ENCODE data around the gene CDC20.

CDC20 gene

GRCh38 chr1:43377831-43378230, 19.1 kb downstream of the CDC20 start:
- peaks cover 10% of the 10 kb centered on the region for H3K4me1 ChIP-seq (ENCODE audit: control insufficient read depth, insufficient read depth, low read length)
- no peaks in the 10 kb centered on the region for H3K9me3 ChIP-seq (ENCODE audit: control insufficient read depth, low read length)
- no peaks in the 10 kb centered on the region for H3K27me3 ChIP-seq (ENCODE audit: control insufficient read depth, insufficient read depth, low read length)
- H3K36me3 ChIP-seq (ENCODE audit: control insufficient read depth, insufficient read depth, low read length): peaks cover 3% of the 10 kb centered on the region
- H3K4me3 ChIP-seq (ENCODE audit: low read length): no peak overlapping the region
- no peak overlapping the region for H3K9ac ChIP-seq (ENCODE audit: low read length)

- Histone ChIP-seq H3K9ac (ENCODE audit: low read length) (no peak overlapping the region), H3K4me1 (ENCODE audit: control insufficient read depth, insufficient read depth, low read length) (peaks cover 7% of the 10 kb centered on the region), H3K9me3 (ENCODE audit: control insufficient read depth, low read length) (no peaks in the 10 kb centered on the region), H3K4me3 (ENCODE audit: low read length) (no peak overlapping the region), H3K27me3 (ENCODE audit: control insufficient read depth, insufficient read depth, low read length) (no peaks in the 10 kb centered on the region), H3K36me3 (ENCODE audit: control insufficient read depth, insufficient read depth, low read length) (peaks cover 9% of the 10 kb centered on the region)
Observed at GRCh38 chr1:43379476-43379875, 20.7 kb downstream of the CDC20 start.

GRCh38 chr1:43381612-43382011, 22.8 kb downstream of the CDC20 start:
- no peak overlapping the region for H3K4me3 ChIP-seq (ENCODE audit: low read length)
- peaks cover 17% of the 10 kb centered on the region for H3K36me3 ChIP-seq (ENCODE audit: control insufficient read depth, insufficient read depth, low read length)
- no peaks in the 10 kb centered on the region for H3K27me3 ChIP-seq (ENCODE audit: control insufficient read depth, insufficient read depth, low read length)
- H3K9ac ChIP-seq (ENCODE audit: low read length): no peak overlapping the region
- H3K9me3 ChIP-seq (ENCODE audit: control insufficient read depth, low read length): no peaks in the 10 kb centered on the region
- H3K4me1 ChIP-seq (ENCODE audit: control insufficient read depth, insufficient read depth, low read length): peaks cover 7% of the 10 kb centered on the region

GRCh38 chr1:43382027-43382779, 23.4 kb downstream of the CDC20 start:
- Histone ChIP-seq H3K36me3 (ENCODE audit: control insufficient read depth, insufficient read depth, low read length) (peaks cover 17% of the 10 kb centered on the region), H3K4me3 (ENCODE audit: low read length) (no peak overlapping the region), H3K4me1 (ENCODE audit: control insufficient read depth, insufficient read depth, low read length) (peaks cover 7% of the 10 kb centered on the region), H3K27me3 (ENCODE audit: control insufficient read depth, insufficient read depth, low read length) (no peaks in the 10 kb centered on the region), H3K9ac (ENCODE audit: low read length) (no peak overlapping the region), H3K9me3 (ENCODE audit: control insufficient read depth, low read length) (no peaks in the 10 kb centered on the region)

- Histone ChIP-seq H3K4me3 (ENCODE audit: low read length) (no peak overlapping the region), H3K4me1 (ENCODE audit: control insufficient read depth, insufficient read depth, low read length) (peaks cover 11% of the 10 kb centered on the region), H3K9ac (ENCODE audit: low read length) (no peak overlapping the region), H3K9me3 (ENCODE audit: control insufficient read depth, low read length) (no peaks in the 10 kb centered on the region), H3K36me3 (ENCODE audit: control insufficient read depth, insufficient read depth, low read length) (peaks cover 17% of the 10 kb centered on the region), H3K27me3 (ENCODE audit: control insufficient read depth, insufficient read depth, low read length) (no peaks in the 10 kb centered on the region)
Observed at GRCh38 chr1:43383449-43383848, 24.7 kb downstream of the CDC20 start.

GRCh38 chr1:43386676-43387075, 27.9 kb downstream of the CDC20 start:
- Histone ChIP-seq H3K9me3 (ENCODE audit: control insufficient read depth, low read length) (no peaks in the 10 kb centered on the region), H3K4me3 (ENCODE audit: low read length) (no peak overlapping the region), H3K36me3 (ENCODE audit: control insufficient read depth, insufficient read depth, low read length) (peaks cover 17% of the 10 kb centered on the region), H3K9ac (ENCODE audit: low read length) (no peak overlapping the region), H3K27me3 (ENCODE audit: control insufficient read depth, insufficient read depth, low read length) (no peaks in the 10 kb centered on the region), H3K4me1 (ENCODE audit: control insufficient read depth, insufficient read depth, low read length) (peaks cover 22% of the 10 kb centered on the region)

- Histone ChIP-seq H3K4me3 (ENCODE audit: low read length) (no peak overlapping the region), H3K4me1 (ENCODE audit: control insufficient read depth, insufficient read depth, low read length) (peaks cover 15% of the 10 kb centered on the region), H3K36me3 (ENCODE audit: control insufficient read depth, insufficient read depth, low read length) (peaks cover 12% of the 10 kb centered on the region), H3K9me3 (ENCODE audit: control insufficient read depth, low read length) (no peaks in the 10 kb centered on the region), H3K27me3 (ENCODE audit: control insufficient read depth, insufficient read depth, low read length) (no peaks in the 10 kb centered on the region), H3K9ac (ENCODE audit: low read length) (peak overlapping the region; percentile 95)
Observed at GRCh38 chr1:43387976-43388599, 29.3 kb downstream of the CDC20 start.

- peaks cover 15% of the 10 kb centered on the region for H3K4me1 ChIP-seq (ENCODE audit: control insufficient read depth, insufficient read depth, low read length)
- H3K36me3 ChIP-seq (ENCODE audit: control insufficient read depth, insufficient read depth, low read length): peaks cover 11% of the 10 kb centered on the region
- H3K27me3 ChIP-seq (ENCODE audit: control insufficient read depth, insufficient read depth, low read length): no peaks in the 10 kb centered on the region
- H3K9ac ChIP-seq (ENCODE audit: low read length): peak overlapping the region; percentile 95
- no peaks in the 10 kb centered on the region for H3K9me3 ChIP-seq (ENCODE audit: control insufficient read depth, low read length)
- H3K4me3 ChIP-seq (ENCODE audit: low read length): peak overlapping the region; percentile 52
Observed at GRCh38 chr1:43388613-43389012, 29.8 kb downstream of the CDC20 start.

- H3K4me3 ChIP-seq (ENCODE audit: low read length): peak within 1 kb of the TSS; percentile 52
- H3K27me3 ChIP-seq (ENCODE audit: control insufficient read depth, insufficient read depth, low read length): no peaks in the 10 kb centered on the region
- H3K36me3 ChIP-seq (ENCODE audit: control insufficient read depth, insufficient read depth, low read length): peaks cover 8% of the 10 kb centered on the region
- peak within 1 kb of the TSS; percentile 95 for H3K9ac ChIP-seq (ENCODE audit: low read length)
- no peaks in the 10 kb centered on the region for H3K9me3 ChIP-seq (ENCODE audit: control insufficient read depth, low read length)
- H3K4me1 ChIP-seq (ENCODE audit: control insufficient read depth, insufficient read depth, low read length): peaks cover 15% of the 10 kb centered on the region
Observed at GRCh38 chr1:43389326-43390313, 30.8 kb downstream of the CDC20 start, which contains the start of the genes MED8 and SZT2. Gene MED8 (minus strand): TSS chr1:43389800. CDS start chr1:43389764, 36 bp downstream. Gene SZT2 (plus strand): TSS chr1:43389899. CDS start chr1:43389969, 70 bp downstream.

GRCh38 chr1:43392702-43393101, 33.9 kb downstream of the CDC20 start:
- Histone ChIP-seq H3K27me3 (ENCODE audit: control insufficient read depth, insufficient read depth, low read length) (no peaks in the 10 kb centered on the region), H3K9me3 (ENCODE audit: control insufficient read depth, low read length) (no peaks in the 10 kb centered on the region), H3K4me3 (ENCODE audit: low read length) (no peak overlapping the region), H3K36me3 (ENCODE audit: control insufficient read depth, insufficient read depth, low read length) (no peaks in the 10 kb centered on the region), H3K9ac (ENCODE audit: low read length) (no peak overlapping the region), H3K4me1 (ENCODE audit: control insufficient read depth, insufficient read depth, low read length) (peaks cover 15% of the 10 kb centered on the region)

GRCh38 chr1:43395523-43395922, 36.7 kb downstream of the CDC20 start:
- Histone ChIP-seq H3K4me3 (ENCODE audit: low read length) (no peak overlapping the region), H3K36me3 (ENCODE audit: control insufficient read depth, insufficient read depth, low read length) (no peaks in the 10 kb centered on the region), H3K27me3 (ENCODE audit: control insufficient read depth, insufficient read depth, low read length) (no peaks in the 10 kb centered on the region), H3K9me3 (ENCODE audit: control insufficient read depth, low read length) (no peaks in the 10 kb centered on the region), H3K4me1 (ENCODE audit: control insufficient read depth, insufficient read depth, low read length) (peaks cover 3% of the 10 kb centered on the region), H3K9ac (ENCODE audit: low read length) (no peak overlapping the region)

All from mucosa of stomach (tissue), 1 donor.